Activated naive CD4-positive, alpha-beta T cell treated with anti-CD3 and anti-CD28 coated beads, Interleukin-2, amount 50 U/mL, for 16 hours (primary cell): Measurements from ENCODE around the gene DNAJC17.

ENCODE experiments used
- DNase-seq: peaks from one replicate; pipeline ENCODE4 v3.0.0-alpha.2; 2020

The DNAJC17 gene

DNA sequence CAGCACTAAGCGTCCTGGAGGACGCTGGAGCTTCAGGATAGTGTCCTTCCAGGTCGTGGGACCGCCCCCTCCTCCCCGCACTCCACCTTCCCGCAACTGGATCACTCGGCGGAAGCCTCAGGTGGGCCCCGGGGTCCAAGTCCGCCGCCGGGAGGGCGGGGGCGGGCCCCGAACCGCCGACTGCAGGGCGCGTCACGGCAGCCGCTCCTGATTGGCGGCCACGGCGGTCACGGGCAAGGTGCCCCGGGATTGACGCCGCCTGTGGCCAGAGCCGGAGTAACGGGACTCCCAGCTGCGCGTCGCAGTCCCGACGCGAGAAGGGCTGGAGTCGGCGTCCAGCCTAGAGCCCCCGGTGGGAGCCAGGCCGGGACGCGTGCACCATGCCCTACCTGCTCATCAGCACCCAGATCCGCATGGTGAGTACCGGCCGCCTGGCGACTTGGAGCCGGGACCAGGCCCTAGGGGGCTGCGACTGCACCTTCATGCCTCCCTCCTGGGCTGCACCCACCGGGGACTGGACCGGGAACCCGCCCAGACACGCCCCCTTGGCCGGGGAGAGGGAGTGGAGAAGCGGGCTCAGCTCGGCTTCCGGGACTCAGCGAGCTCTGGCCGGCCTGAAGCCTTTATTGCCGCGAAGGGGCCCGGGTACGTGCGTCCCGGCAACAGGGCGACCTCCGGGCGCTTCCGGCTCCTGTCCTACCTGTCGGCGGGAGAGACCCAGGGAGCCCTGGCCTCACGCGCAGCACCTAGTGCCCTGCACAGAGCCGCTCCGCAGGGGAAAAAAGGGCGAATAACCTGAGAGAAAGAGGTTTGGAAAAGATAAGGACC lies 43.3 kb downstream of the DNAJC17 start, which contains the start of gene GCHFR:
Gene GCHFR, plus strand, starts transcription at position 268 of the 828 bp plus-strand sequence. Its CDS starts 113 bp downstream, at position 381.
- peak; percentile 73 for DNase-seq

- peak; percentile 38 for DNase-seq
Observed at GRCh38 chr15:40762919-40763800, 44.1 kb downstream of the DNAJC17 start.

DNA sequence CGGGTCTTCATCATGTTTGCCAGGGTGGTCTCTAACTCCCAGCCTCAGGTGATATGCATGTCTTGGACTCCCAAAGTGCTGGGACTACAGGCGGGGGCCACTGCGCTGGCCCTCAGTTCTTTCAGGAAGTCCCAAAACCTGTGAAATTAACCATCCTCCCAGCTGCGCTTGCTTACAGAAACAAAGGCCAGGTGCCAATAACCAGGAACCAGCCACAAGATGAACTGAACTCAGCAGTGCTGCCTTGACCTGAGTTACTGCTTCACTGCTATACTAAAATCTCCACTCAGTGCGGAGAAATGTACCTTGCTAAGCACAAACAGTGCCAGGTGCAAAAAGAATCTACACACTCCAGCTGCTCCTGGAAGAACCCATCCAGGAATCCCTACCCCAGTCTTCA lies 47.3 kb downstream of the DNAJC17 start:
- DNase-seq = no peak

GRCh38 chr15:40756938-40757337 lies 50.3 kb downstream of the DNAJC17 start:
- DNase-seq = no peak

DNA sequence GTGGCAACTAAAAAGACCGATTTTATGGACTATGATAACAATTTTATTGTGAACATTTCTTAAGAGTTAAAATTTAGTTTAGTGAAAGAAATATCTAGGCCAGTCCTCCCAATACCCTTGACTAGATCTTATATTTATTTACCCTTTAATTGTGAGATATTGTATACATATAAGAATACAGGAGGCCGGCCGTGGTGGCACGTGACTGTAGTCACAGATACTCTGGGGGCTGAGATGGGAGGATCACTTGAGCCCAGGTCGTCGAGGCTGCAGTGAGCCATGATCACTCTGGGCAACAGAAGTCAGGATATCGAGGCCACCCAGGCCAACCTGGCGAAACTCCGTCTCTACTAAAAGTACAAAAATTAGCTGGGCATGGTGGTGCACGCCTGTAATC lies 51.5 kb downstream of the DNAJC17 start:
- no peak for DNase-seq

DNA sequence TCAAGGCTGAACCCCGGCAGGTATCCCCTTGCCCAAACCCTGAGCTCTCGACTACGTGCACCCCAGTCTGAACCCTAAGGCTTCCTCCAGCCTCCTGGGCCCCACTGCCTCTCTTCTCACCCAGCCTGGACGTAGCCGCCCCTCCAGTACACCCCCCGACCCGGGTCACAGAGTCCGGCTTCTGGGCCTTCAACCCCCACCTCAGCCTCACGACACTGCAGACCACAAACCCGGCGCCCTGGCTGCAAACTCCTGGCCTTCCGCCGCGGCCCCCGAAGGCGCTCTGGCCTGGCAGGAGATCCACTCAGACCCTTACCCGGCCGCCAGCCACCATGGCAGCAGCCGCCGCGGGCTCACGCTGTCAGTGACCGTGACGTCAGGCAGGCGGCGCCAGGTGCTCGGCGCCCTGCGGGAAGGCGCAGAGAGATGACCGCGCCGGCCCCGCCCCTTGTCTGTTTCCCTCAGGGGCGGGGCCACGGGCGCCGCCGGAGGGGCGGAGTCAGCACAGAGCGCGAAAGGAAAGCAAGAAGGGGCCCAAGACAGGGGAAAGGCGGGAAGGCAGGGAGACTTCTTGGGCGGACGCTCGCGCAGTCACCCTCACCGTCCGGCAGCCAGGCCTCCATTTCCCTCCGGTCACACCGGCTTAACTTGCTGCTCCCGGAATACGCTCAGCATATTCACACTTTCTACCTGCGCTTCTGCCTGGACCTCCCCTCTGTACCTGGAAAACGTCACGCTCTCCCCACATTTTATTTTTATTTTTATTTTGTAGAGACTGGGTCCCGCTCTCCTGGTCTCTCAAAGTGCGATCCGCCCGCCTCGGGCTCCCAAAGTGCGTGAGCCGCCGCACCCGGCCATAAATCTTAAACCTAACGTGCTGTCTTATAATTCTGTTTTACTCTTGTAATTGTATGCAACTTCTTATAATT lies 52.1 kb downstream of the DNAJC17 start, which contains the start of gene RMDN3:
Gene RMDN3, minus strand, starts transcription at position 372 of the 929 bp plus-strand sequence. CDS start 471 bp downstream, outside the sequence.
- DNase-seq = peak; percentile 94

DNA sequence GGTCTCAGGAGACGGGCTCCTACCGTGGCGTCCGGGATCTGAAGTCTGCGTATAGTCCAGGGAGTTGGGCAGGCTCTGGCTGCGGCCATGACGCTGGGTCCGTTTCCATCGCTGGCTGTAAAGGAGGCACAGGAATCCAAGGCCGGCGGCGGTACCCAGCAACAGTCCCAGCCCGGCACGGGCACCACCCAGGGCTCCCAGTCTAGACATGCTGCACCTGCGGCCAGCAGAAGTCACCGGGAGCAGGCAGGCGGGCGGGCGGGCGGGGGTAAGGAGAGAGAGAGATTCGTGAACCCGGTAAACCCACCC lies 52.7 kb downstream of the DNAJC17 start:
- DNase-seq = no peak

GRCh38 chr15:40751745-40752144 lies 55.5 kb downstream of the DNAJC17 start:
- no peak for DNase-seq

DNA sequence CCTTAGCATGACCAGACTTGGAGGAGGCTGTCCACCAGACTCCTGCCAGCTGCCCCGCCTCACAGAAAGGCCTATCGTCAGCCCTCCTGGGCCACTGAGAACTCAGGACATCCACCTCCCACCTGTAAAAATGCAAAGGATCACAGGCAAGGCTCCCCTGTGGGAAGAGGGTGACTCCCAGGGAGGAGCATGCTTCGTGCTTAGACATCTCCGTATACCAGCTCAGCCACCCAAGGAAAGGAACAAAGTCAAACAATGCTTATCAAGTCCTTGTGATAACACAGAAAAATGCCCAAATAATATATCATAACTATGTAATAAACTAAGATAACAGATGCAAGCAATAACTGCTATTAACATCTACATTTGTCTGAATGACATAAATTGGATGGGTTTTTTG lies 56.4 kb downstream of the DNAJC17 start:
- DNase-seq = no peak

DNA sequence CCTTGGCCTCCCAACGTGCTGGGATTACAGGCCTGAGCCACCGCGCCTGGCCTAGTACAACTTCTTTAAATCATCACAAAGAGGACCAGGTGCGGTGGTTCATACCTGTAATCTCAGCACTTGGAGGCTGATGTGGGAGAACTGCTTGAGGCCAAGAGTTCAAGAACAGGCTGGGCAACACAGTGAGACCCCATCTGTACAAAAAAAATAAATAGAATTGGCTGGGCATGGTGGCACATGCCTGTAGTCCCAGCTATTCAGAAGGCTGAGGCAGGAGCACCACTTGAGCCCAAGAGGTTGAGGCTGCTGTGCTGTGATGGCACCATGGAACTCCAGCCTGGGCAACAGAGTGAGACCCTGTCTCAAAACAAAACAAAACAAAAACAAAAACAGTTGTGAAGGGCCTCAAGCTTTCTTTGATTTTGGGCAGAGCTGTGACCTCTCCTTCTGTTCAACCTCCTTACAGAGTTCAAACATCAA lies 58.1 kb downstream of the DNAJC17 start:
- no peak for DNase-seq

DNA sequence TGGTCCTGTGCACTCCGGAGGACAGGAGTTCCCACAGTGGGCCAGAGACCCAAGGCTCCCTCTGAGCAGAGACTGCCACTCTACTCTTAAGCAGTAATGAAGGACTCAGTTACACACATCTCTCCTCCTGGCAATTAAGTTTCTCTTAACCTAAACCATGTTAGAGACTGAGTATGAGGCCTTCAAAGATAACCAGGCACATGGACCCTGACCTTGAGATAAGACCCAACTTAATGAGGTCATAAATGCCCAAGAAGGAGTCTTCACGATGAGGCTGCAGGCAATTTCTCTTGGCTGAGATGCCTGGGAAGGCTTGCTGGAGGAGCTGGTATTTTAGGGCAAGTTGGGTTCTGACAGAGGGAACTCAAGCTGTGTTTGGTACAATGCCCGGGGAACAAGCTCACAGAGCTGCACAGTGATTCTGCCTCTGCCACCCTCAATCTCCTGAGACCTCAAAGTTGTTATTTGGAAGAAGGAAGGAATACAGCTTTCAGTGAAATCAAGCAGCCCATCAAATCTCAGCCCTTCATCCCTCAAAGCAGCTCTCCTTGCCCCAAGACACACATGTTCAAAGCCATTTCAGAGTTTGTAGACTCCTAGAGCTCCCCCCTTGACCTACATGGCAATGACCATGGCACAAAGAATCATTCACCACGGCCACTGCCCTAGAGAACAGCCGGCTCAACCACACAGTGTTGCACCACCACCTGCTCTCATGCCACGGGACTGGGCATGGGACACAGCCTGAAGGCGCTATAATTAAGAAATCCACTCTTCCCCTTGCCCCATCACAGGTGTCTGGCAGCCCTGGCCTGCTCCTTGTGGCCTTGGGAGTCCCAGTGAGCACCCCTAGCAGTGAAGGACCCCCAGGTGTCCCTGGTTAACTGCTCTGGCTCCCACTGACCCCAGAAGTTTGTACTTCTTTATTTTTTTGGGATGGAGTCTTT lies 59.3 kb downstream of the DNAJC17 start:
- no peak for DNase-seq

GRCh38 chr15:40746916-40747418 lies 60.3 kb downstream of the DNAJC17 start:
- no peak for DNase-seq

GRCh38 chr15:40744815-40745152 lies 62.5 kb downstream of the DNAJC17 start:
- no peak for DNase-seq

DNA sequence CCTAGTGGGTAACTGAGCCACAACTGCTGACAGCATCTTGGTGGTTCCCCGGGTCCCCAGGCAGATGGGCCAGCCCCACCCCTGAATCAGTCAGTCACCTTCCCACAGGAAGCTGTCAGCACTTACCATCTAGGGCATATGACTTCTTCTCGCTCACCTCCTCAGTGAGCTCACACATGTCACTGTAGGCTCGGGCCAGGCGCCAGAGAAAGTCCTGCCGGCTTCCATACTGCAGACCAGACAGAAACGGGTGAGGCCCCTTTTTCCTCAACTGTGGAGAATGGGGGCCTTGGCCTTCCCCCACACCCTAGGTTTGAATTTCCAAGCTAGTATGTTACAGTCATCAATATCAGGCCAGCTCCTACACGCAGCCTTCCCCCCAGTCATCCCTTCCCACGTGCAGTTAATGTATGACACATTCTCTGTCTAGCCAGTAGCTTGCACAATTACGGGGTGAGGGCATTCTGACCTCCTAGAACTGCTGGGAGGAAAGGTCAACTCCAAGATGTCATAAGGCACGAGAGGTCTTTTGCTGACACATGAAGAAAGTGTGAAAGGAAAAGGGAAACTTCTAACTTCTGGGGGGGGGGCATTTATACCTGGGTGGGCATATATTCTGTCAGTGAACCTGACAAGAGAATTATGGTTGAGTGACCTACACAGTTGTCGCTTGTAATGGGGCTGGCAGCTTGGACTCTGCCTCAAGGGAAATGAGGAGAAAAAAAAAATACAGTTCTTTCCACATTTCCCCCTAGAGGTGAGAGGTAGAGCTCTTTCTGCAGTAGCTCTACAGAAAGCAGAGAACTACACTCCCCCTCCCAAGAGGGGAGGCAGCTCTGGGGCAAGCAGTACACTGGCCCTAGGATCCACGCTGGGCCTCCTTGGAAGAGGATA lies 63.1 kb downstream of the DNAJC17 start:
- DNase-seq = no peak

- DNase-seq = no peak
Observed at GRCh38 chr15:40743485-40743901, 63.8 kb downstream of the DNAJC17 start.

DNA sequence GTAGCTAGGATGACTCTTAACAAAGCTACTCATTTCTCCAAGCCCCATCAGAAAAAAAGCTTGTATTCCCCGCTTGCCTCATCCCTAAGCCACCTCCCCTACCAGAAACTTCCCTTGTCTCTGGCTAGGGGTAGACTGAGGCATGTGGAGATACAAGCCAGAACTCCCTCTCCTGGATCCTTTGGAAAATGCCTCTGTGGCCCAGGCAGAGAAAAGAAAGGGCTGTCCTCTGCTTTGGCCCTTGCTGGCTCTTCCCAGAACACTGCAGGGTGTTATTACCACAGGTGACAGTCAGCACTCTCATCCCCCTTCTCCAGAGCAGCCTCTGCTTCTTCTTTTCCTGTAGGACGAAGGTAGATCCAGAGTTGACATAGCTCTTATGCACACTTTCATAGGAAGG lies 67.4 kb downstream of the DNAJC17 start:
- DNase-seq = no peak

DNA sequence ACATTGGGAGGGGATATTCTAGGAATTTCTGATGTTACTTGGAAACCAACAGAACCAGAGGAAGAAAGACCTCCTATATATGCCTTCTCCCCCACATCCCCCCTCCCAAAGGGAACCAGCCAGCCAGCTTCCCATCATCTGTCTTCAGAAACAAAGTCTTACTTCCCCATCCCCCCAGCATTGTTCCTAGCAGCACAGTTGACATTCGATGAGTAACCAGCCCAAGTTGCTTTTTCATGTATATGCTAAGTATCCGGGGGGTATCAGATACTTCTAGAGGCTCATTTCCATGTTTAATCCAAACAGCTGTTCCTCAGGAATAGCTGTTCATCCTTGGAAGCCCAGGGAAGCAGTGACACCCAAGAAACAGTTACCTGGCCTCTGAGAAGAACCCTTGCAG lies 68.2 kb downstream of the DNAJC17 start:
- DNase-seq = no peak

- no peak for DNase-seq
Observed at GRCh38 chr15:40737048-40737447, 70.2 kb downstream of the DNAJC17 start.

- DNase-seq = no peak
Observed at GRCh38 chr15:40736575-40736974, 70.7 kb downstream of the DNAJC17 start.

DNA sequence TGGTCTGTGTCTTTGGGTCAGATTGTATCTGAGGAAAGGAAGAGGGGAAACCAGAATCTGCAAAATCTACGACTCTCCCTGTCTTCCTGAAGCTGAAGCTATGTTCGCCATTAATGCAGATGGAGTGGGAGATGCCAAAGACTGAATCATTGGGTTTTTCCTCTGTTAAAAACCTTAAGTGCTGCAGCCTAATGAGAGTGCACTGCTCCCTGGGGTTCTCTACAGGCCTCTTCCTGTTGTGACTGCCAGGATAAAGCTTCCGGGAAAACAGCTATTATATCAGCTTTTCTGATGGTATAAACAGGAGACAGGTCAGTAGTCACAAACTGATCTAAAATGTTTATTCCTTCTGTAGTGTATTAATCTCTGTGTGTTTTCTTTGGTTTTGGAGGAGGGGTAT lies 76.2 kb downstream of the DNAJC17 start:
- no peak for DNase-seq
